Astrocyte (in vitro differentiated cells and primary cell): ENCODE measurements around the gene VWC2L. TPM values are rescaled to one million over a fixed set of nuclear protein-coding genes. Genes with fewer than 3 reads are reported as not detected.

Source experiments
- DNase-seq: peaks from one replicate; pipeline ENCODE4 v3.0.0-alpha.2; 2010; ENCODE audit warnings: low read depth
- FAIRE-seq: peaks from 2 replicates; lab custom pipeline; 2011; peaks lifted over from hg19 to GRCh38; lab: Jason Lieb, UNC
- H2AFZ ChIP-seq: 2 replicates; pipeline ENCODE4 v1.6.0; 2012; ENCODE audit warnings: low read depth, low read length, inconsistent platforms
- H3K27ac ChIP-seq: 2 replicates; pipeline ENCODE4 v1.5.1; 2011; ENCODE audit warnings: low read depth, low read length, inconsistent platforms
- H3K27me3 ChIP-seq: 2 replicates; pipeline ENCODE4 v1.6.0; 2011; ENCODE audit warnings: low read length, inconsistent platforms; ENCODE audit not compliant: insufficient read depth
- H3K36me3 ChIP-seq: 2 replicates; pipeline ENCODE4 v1.5.1; 2011; ENCODE audit warnings: low read length, inconsistent platforms; ENCODE audit not compliant: insufficient read depth
- H3K4me1 ChIP-seq: 2 replicates; pipeline ENCODE4 v1.5.1; 2011; ENCODE audit warnings: low read length, inconsistent platforms; ENCODE audit not compliant: insufficient read depth
- H3K4me2 ChIP-seq: 2 replicates; pipeline ENCODE4 v1.6.0; 2012; ENCODE audit warnings: low read length, inconsistent platforms
- H3K4me3 ChIP-seq: 2 replicates; pipeline ENCODE4 v1.5.1; 2011; ENCODE audit warnings: low read depth, mild to moderate bottlenecking, low read length, inconsistent platforms; ENCODE audit not compliant: insufficient read depth
- H3K79me2 ChIP-seq: 2 replicates; pipeline ENCODE4 v1.6.0; 2012; ENCODE audit warnings: mild to moderate bottlenecking, low read length, inconsistent platforms; ENCODE audit not compliant: insufficient read depth
- H3K9ac ChIP-seq: 2 replicates; pipeline ENCODE4 v1.6.0; 2012; ENCODE audit warnings: mild to moderate bottlenecking, low read length, inconsistent platforms
- H3K9me3 ChIP-seq: 2 replicates; pipeline ENCODE4 v1.5.1; 2012; ENCODE audit warnings: low read depth, mild to moderate bottlenecking, low read length, inconsistent platforms; ENCODE audit not compliant: insufficient read depth
- H4K20me1 ChIP-seq: 2 replicates; pipeline ENCODE4 v1.6.0; 2012; ENCODE audit warnings: low read length, inconsistent platforms; ENCODE audit not compliant: insufficient read depth
- H3K27ac Mint-ChIP-seq: one replicate; pipeline ENCODE4 v1.8.0; 2021; ENCODE audit warnings: mild to moderate bottlenecking, mixed read lengths; ENCODE audit not compliant: unreplicated experiment
- H3K27me3 Mint-ChIP-seq: one replicate; pipeline ENCODE4 v1.8.0; 2021; ENCODE audit warnings: low read depth, mixed read lengths; ENCODE audit not compliant: unreplicated experiment
- H3K36me3 Mint-ChIP-seq: one replicate; pipeline ENCODE4 v1.8.0; 2021; ENCODE audit warnings: low read depth, mixed read lengths; ENCODE audit not compliant: unreplicated experiment
- H3K4me1 Mint-ChIP-seq: one replicate; pipeline ENCODE4 v1.8.0; 2021; ENCODE audit warnings: low read depth, mixed read lengths; ENCODE audit not compliant: unreplicated experiment
- H3K4me3 Mint-ChIP-seq: one replicate; pipeline ENCODE4 v1.8.0; 2021; ENCODE audit warnings: mild to moderate bottlenecking, moderate library complexity, mixed read lengths; ENCODE audit not compliant: unreplicated experiment
- H3K9me3 Mint-ChIP-seq: one replicate; pipeline ENCODE4 v1.8.0; 2021; ENCODE audit warnings: mild to moderate bottlenecking, mixed read lengths; ENCODE audit not compliant: unreplicated experiment
- CTCF ChIP-seq: IDR thresholded peaks from 2 replicates; pipeline ENCODE4 v1.5.1; 2011; ENCODE audit warnings: low read depth, mild to moderate bottlenecking, inconsistent platforms, low read length, moderate library complexity; ENCODE audit not compliant: insufficient read depth
- EZH2 ChIP-seq: IDR thresholded peaks from 2 replicates; pipeline ENCODE4 v1.6.1; 2012; ENCODE audit warnings: mild to moderate bottlenecking, low read length, inconsistent platforms; ENCODE audit not compliant: insufficient read depth
- total RNA-seq: library from RNA; stranded (reverse); gene quantifications from 2 replicates; pipeline ENCODE4 v1.2.1, GENCODE V29; 2021

VWC2L gene
- total RNA-seq, 1 donor from 2014 or later: not detected

DNA sequence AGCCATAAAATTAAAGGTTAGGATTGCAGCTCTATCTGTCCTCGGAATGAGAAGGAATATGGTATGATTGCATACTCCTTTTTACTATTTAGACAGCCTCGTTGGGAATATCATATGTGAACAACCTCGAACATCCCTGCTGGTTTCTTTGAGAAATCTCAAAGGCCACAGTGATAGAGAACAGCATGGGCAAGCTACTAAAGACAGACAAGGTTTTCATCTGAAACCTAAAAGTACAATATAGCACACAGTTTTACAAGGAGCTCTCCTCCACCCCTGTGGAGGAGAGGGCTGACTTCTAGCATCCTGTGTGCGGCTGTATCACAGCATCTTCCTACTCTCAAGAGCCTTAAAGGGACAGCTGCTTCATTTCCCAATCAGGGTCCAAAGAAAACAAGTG lies 104.3 kb downstream of the VWC2L start:
- Mint-ChIP-seq H3K36me3 (no peaks in the 10 kb centered on the region), H3K4me1 (no peaks in the 10 kb centered on the region), H3K27me3 (peaks cover 3% of the 10 kb centered on the region), H3K4me3 (no peak overlapping the region), H3K9me3 (no peaks in the 10 kb centered on the region), H3K27ac (no peak overlapping the region)
- Histone ChIP-seq H3K27ac (no peak overlapping the region), H3K27me3 (no peaks in the 10 kb centered on the region), H3K9me3 (no peaks in the 10 kb centered on the region), H4K20me1 (no peaks in the 10 kb centered on the region), H3K36me3 (no peaks in the 10 kb centered on the region), H3K4me2 (no peak overlapping the region), H3K4me1 (no peaks in the 10 kb centered on the region), H3K79me2 (no peaks in the 10 kb centered on the region), H3K4me3 (no peak overlapping the region), H2AFZ (no peak overlapping the region), H3K9ac (no peak overlapping the region)
- DNase-seq (no peak), FAIRE-seq (no peak)
- no peak for TF ChIP-seq CTCF
- no peak for TF ChIP-seq EZH2

DNA sequence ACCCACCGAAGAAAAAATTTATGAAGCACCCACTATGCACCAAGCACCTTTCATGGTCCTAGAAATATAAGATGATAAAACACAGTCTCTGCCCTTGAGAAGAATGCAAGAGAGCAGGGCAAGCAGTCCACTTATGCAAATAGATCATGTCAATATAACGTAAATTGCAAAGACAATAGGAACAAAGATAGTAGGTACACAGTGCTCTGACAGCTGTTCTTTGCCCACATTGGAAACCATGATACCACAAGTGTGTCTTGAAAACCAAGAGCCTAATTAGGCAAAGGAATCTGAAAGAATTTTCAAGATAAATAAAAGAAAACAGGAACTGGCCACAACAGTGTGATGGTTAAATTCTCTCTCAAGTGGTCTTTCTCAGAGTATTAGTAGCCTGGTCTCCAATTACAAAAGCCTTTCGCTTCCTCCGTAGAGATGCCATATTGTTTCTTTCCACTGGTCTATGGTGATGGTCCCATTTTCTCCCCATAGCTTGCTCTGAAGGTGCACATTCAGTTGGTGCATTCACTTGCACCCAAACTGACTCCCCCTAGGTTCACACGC lies 108.5 kb downstream of the VWC2L start:
- Mint-ChIP-seq H3K4me3 (no peak overlapping the region), H3K27ac (no peak overlapping the region), H3K27me3 (no peaks in the 10 kb centered on the region), H3K9me3 (no peaks in the 10 kb centered on the region), H3K4me1 (no peaks in the 10 kb centered on the region), H3K36me3 (no peaks in the 10 kb centered on the region)
- Histone ChIP-seq H3K79me2 (no peaks in the 10 kb centered on the region), H3K4me3 (no peak overlapping the region), H3K9ac (no peak overlapping the region), H3K27me3 (no peaks in the 10 kb centered on the region), H2AFZ (no peak overlapping the region), H3K27ac (no peak overlapping the region), H3K9me3 (no peaks in the 10 kb centered on the region), H3K4me1 (no peaks in the 10 kb centered on the region), H3K4me2 (no peak overlapping the region), H3K36me3 (no peaks in the 10 kb centered on the region), H4K20me1 (no peaks in the 10 kb centered on the region)
- no peak for TF ChIP-seq CTCF
- no peak for TF ChIP-seq EZH2
- DNase-seq (no peak), FAIRE-seq (no peak)

DNA sequence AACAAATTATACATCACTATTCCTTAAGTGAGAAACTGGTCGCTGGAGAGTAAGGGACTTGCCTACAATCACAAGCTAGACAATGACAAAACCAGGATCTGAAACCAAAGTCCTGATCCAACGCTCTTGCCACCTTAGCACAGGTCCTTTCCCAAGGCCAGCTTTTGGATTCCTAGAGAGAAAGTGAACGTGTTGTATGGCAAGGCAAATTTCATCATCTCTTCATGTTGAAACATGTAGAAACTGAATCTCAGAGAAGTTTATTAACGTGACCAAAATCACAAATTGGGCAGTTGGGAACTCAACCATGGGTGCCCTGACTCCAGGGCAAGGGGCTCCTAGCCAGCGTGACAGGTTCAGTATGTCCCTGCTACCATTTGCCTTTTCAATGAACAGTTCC lies 118.2 kb downstream of the VWC2L start:
- Histone ChIP-seq H3K27me3 (no peaks in the 10 kb centered on the region), H3K4me1 (no peaks in the 10 kb centered on the region), H2AFZ (no peak overlapping the region), H3K9ac (no peak overlapping the region), H4K20me1 (no peaks in the 10 kb centered on the region), H3K4me2 (no peak overlapping the region), H3K9me3 (no peaks in the 10 kb centered on the region), H3K36me3 (no peaks in the 10 kb centered on the region), H3K27ac (no peak overlapping the region), H3K79me2 (no peaks in the 10 kb centered on the region), H3K4me3 (no peak overlapping the region)
- H3K27ac Mint-ChIP-seq: no peak overlapping the region
- H3K9me3 Mint-ChIP-seq: no peaks in the 10 kb centered on the region
- FAIRE-seq (no peak), DNase-seq (no peak)
- no peaks in the 10 kb centered on the region for H3K36me3 Mint-ChIP-seq
- no peaks in the 10 kb centered on the region for H3K4me1 Mint-ChIP-seq
- TF ChIP-seq EZH2: no peak
- no peak for TF ChIP-seq CTCF
- H3K27me3 Mint-ChIP-seq: no peaks in the 10 kb centered on the region
- no peak overlapping the region for H3K4me3 Mint-ChIP-seq
